DND-41 (cell line): ENCODE measurements around the gene NAIF1.

Experiments
- CTCF ChIP-seq: IDR thresholded peaks from 2 replicates; pipeline ENCODE4 v1.5.1; 2012; ENCODE audit warnings: borderline replicate concordance, low read length, moderate library complexity, mild to moderate bottlenecking; ENCODE audit not compliant: poor library complexity, severe bottlenecking; ENCODE audit errors: extremely low read depth
- EZH2 ChIP-seq: IDR thresholded peaks from 3 replicates; pipeline ENCODE4 v1.6.1; 2012; ENCODE audit warnings: borderline replicate concordance, low read depth, mild to moderate bottlenecking, moderate library complexity, low read length, inconsistent platforms; ENCODE audit not compliant: severe bottlenecking

GRCh38 chr9:128062279-128062678 lies 4.8 kb downstream of the NAIF1 start:
- TF ChIP-seq CTCF: no peak
- TF ChIP-seq EZH2: no peak
